ENCODE measurements around the gene KPNA4.
"Not testable (repeated sequence)": the region's sequence is repeated elsewhere in the genome, so short reads cannot be mapped to it uniquely, and the experiment has no call there.

GRCh38 chr3:160573955-160574525, 8.7 kb upstream of the KPNA4 start:
- not testable (repeated sequence) for TF ChIP-seq CTCF (IDR thresholded peaks at IDR 0.05; ENCODE audit: extremely low read depth in 1 of 2, insufficient read depth in 1 of 2, low read depth in 1 of 2, low read length in 2 of 2); POLR2AphosphoS5 (IDR thresholded peaks at IDR 0.05; ENCODE audit: insufficient read depth, low read depth, low read length); POLR2A (IDR thresholded peaks at IDR 0.05; ENCODE audit: low read depth, low read length); EZH2 (IDR thresholded peaks at IDR 0.05; ENCODE audit: borderline replicate concordance, low read depth, low read length, severe bottlenecking)
